Fibroblast of mammary gland (primary cell): ENCODE data around the gene RFX2.

Source experiments
- DNase-seq: peaks from one replicate; pipeline ENCODE4 v3.0.0-alpha.2; 2010; ENCODE audit warnings: low read depth
- H3K4me3 ChIP-seq: 2 replicates; pipeline ENCODE4 v1.5.1; 2011; ENCODE audit warnings: low read depth, mild to moderate bottlenecking, low read length, moderate library complexity; ENCODE audit not compliant: control insufficient read depth
- CTCF ChIP-seq: conservative IDR thresholded peaks from 2 replicates; pipeline ENCODE4 v1.5.1; 2011; ENCODE audit warnings: low read depth, low read length, inconsistent platforms; ENCODE audit not compliant: control insufficient read depth, insufficient read depth

RFX2 gene

GRCh38 chr19:6015841-6016545 lies 94.3 kb downstream of the RFX2 start:
- DNase-seq: no peak
- no peak overlapping the region for H3K4me3 ChIP-seq
- TF ChIP-seq CTCF: no peak

GRCh38 chr19:6014551-6015135 lies 95.7 kb downstream of the RFX2 start:
- H3K4me3 ChIP-seq: no peak overlapping the region
- TF ChIP-seq CTCF: no peak
- DNase-seq: no peak

- H3K4me3 ChIP-seq: no peak overlapping the region
- no peak for DNase-seq
- no peak for TF ChIP-seq CTCF
Measured at GRCh38 chr19:6012426-6013170, 97.7 kb downstream of the RFX2 start.

GRCh38 chr19:6011794-6012193 lies 98.5 kb downstream of the RFX2 start:
- DNase-seq: peak; percentile 36
- TF ChIP-seq CTCF: no peak
- no peak overlapping the region for H3K4me3 ChIP-seq

GRCh38 chr19:6011206-6011605 lies 99.1 kb downstream of the RFX2 start:
- no peak overlapping the region for H3K4me3 ChIP-seq
- TF ChIP-seq CTCF: no peak
- no peak for DNase-seq

- no peak for TF ChIP-seq CTCF
- no peak for DNase-seq
- no peak overlapping the region for H3K4me3 ChIP-seq
Measured at GRCh38 chr19:6010107-6010506, 100.2 kb downstream of the RFX2 start.
